GM12891 (cell line): Measurements from ENCODE around the gene GLT8D2.

ENCODE experiments used
- DNase-seq: peaks from one replicate; pipeline ENCODE4 v3.0.0; 2011; ENCODE audit warnings: low spot score; ENCODE audit not compliant: insufficient read length
- FAIRE-seq: peaks from 2 replicates; lab custom pipeline; 2011; peaks lifted over from hg19 to GRCh38; lab: Jason Lieb, UNC
- PAX5 ChIP-seq: IDR thresholded peaks from 2 replicates; pipeline ENCODE4 v1.6.1; 2011; ENCODE audit warnings: low read length, moderate library complexity, mild to moderate bottlenecking; ENCODE audit not compliant: insufficient read depth, severe bottlenecking
- POLR2A ChIP-seq: IDR thresholded peaks from 2 replicates; pipeline ENCODE4 v1.6.1; 2011; ENCODE audit warnings: low read depth, low read length, control low read depth
- POLR2AphosphoS5 ChIP-seq: IDR thresholded peaks from 2 replicates; pipeline ENCODE4 v1.6.1; 2011; ENCODE audit warnings: low read depth, low read length, control low read depth
- POU2F2 ChIP-seq: IDR thresholded peaks from 2 replicates; pipeline ENCODE4 v1.6.1; 2011; ENCODE audit warnings: low read depth, mild to moderate bottlenecking, control low read depth, low read length, moderate library complexity
- SPI1 ChIP-seq: IDR thresholded peaks from 2 replicates; pipeline ENCODE4 v1.6.1; 2011; ENCODE audit warnings: low read depth, low read length, control low read depth
- TAF1 ChIP-seq: IDR thresholded peaks from 2 replicates; pipeline ENCODE4 v1.6.1; 2011; ENCODE audit warnings: low read depth, low read length, control low read depth

The GLT8D2 gene

DNA sequence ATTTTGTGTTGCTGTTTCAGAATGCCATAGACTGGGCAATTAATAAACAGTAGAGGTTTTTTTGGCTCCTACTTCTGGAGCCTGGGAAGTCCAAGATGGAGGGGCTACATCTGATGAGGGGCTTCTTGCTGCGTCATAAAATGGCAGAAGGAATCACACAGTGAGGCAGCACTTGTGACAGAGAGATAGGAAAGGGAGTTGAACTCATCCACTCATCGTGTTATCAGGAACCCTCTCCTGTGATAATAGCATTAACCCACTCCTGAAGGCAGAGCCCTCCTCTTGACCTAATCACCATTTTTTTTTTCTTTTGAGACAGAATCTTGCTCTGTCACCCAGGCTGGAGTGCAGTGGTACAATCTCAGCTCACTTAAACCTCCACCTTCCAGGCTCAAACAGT lies 74.6 kb downstream of the GLT8D2 start:
- FAIRE-seq (no peak), DNase-seq (no peak)

GRCh38 chr12:103973909-103974308 lies 76.1 kb downstream of the GLT8D2 start:
- DNase-seq (no peak), FAIRE-seq (no peak)
- TF ChIP-seq PAX5: no peak
- TF ChIP-seq TAF1: no peak
- TF ChIP-seq POU2F2: no peak
- TF ChIP-seq SPI1: no peak
- TF ChIP-seq POLR2AphosphoS5: no peak

More for the DNA sequence above, 74.6 kb downstream of the GLT8D2 start:
- no peak for TF ChIP-seq PAX5

DNA sequence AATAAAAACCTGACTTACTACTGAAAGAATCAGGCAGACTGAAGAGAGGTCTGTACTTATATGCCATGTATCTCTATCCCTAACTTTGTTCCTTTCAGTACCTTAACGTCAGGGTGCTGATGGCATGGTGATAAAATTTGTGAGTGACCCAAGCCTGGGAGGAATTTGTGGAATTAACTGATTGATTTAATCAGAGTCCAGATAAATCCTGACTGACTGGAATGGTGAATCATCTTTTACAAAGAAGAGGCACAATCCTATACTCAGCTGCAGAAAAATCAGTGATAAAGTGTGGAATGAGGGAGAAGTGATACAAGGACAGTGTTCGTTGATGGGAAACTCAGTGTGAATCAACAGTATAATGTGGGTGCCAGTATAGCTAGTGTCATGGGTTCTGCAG lies 80.6 kb downstream of the GLT8D2 start:
- DNase-seq: no peak
- TF ChIP-seq SPI1: no peak
- no peak for TF ChIP-seq TAF1
- no peak for TF ChIP-seq POU2F2
- TF ChIP-seq POLR2AphosphoS5: no peak
- TF ChIP-seq PAX5: no peak
- no peak for TF ChIP-seq POLR2A
- no peak for FAIRE-seq

DNA sequence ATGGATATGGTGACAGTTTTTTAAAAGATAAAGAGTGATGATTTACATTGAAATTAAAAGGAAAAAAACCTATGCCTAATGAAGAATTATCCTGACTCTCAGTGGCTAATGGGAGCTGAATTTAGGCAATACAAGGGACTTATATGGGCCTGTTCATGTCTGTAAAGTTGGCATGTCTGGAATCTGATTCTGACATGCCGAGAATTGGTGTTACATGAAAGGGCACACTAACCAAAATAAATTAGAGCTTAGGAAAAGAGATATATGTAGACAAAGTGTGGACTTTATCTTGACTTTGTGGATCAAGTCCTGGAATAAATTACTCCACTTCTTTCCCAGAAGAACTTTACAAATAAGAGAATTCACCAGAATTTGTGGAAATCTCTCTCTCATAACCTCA lies 83.3 kb downstream of the GLT8D2 start:
- TF ChIP-seq SPI1 (no peak), POU2F2 (no peak), POLR2A (no peak), PAX5 (no peak), TAF1 (no peak), POLR2AphosphoS5 (no peak)
- DNase-seq (no peak), FAIRE-seq (no peak)

DNA sequence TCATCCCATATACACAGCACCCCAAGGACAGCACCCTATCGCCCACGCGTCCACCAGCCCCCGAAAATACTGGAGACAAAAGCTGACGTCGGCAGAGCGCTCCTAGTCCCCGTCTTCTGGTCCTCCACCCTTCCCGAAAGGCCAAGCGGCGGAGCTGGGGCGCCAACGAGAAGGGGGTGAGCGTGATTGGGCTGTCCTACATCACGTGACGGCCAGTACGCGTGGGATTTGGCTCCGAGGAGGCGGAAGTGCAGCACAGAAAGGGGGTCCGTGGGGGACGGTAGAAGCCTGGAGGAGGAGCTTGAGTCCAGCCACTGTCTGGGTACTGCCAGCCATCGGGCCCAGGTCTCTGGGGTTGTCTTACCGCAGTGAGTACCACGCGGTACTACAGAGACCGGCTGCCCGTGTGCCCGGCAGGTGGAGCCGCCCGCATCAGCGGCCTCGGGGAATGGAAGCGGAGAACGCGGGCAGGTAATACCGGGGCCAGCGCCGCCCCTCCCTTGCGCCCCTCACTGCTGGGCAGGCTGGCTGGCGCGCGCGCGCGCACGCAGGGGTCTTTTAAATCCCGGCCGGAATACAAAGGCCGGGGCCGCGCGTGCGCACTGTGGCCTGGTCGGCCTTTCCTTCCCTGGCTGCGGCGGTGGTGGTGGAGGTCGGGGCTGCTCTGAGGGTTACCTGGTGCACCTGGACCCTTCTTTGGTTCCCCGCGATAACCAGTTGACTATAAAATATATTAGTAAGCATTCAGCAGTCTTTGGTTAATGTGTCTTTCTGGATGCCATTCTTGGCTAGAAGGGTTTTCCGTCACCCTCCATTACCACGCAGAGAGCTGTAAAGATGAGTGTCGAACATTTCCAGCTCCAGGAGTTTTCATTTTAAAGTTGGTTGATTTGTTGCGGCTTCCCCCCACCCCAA lies 84.1 kb downstream of the GLT8D2 start, which contains the start of gene TDG:
TDG (plus strand) TSS at position 283 of the 915 bp plus-strand sequence; CDS start at position 449, 166 bp downstream.
- FAIRE-seq: peak; percentile 96

GRCh38 chr12:103965255-103965589 lies 84.8 kb downstream of the GLT8D2 start:
- peak; percentile 13 for FAIRE-seq
- DNase-seq: no peak
- no peak for TF ChIP-seq POLR2AphosphoS5
- TF ChIP-seq POLR2A: no peak
- no peak for TF ChIP-seq TAF1
- no peak for TF ChIP-seq PAX5
- TF ChIP-seq SPI1: no peak
- no peak for TF ChIP-seq POU2F2

More for the DNA sequence above, 84.1 kb downstream of the GLT8D2 start, which contains the start of gene TDG:
- peak; percentile 85 for DNase-seq
- TF ChIP-seq TAF1: peak; percentile 86
- TF ChIP-seq POLR2A: peak; percentile 92
- TF ChIP-seq POU2F2: peak; percentile 62; the same call in 1 of the 2 replicates
- peak; percentile 72 for TF ChIP-seq SPI1
- peak; percentile 89 for TF ChIP-seq POLR2AphosphoS5
- TF ChIP-seq PAX5: no peak

GRCh38 chr12:103964805-103965204 lies 85.2 kb downstream of the GLT8D2 start:
- FAIRE-seq: no peak
- DNase-seq: no peak
- TF ChIP-seq POU2F2 (no peak), SPI1 (no peak), PAX5 (no peak), POLR2AphosphoS5 (no peak), POLR2A (no peak), TAF1 (no peak)

DNA sequence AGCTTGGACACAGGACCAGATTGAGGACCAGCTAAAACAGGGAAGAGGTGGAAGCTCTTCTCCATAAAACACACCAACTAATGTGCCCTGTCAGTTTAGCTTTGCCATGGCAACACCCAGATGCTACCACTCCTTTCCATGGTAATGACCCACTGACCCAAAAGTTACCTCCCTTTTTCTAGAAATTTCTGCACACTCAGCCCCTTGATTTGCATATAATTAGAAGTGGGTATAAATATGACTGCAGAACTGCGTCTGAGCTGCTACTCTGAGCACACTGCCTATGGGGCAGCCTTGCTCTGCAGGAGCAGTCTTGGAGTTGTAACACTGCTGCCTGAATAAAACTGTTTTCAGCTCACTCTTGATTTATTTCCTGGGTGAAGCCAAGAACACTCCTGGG lies 87.5 kb downstream of the GLT8D2 start:
- TF ChIP-seq PAX5: no peak
- TF ChIP-seq POLR2A: peak; percentile 76
- DNase-seq (no peak), FAIRE-seq (no peak)

GRCh38 chr12:103960616-103961227 lies 89.3 kb downstream of the GLT8D2 start:
- FAIRE-seq (no peak), DNase-seq (no peak)
- TF ChIP-seq POLR2AphosphoS5 (no peak), TAF1 (no peak), SPI1 (no peak), PAX5 (no peak), POLR2A (no peak), POU2F2 (no peak)
